SH-SY5Y (cell line): Measurements from ENCODE around the gene HADH.

ENCODE experiments used
- GATA2 ChIP-seq: IDR thresholded peaks from 2 replicates; pipeline ENCODE4 v1.6.1; 2011; ENCODE audit warnings: mild to moderate bottlenecking, low read depth, low read length
- GATA3 ChIP-seq: IDR thresholded peaks from 2 replicates; pipeline ENCODE4 v1.6.1; 2011; ENCODE audit warnings: low read depth, mild to moderate bottlenecking, low read length, moderate library complexity

- no peak for TF ChIP-seq GATA3
- no peak for TF ChIP-seq GATA2
Observed at GRCh38 chr4:108005807-108006206, 16.1 kb downstream of the HADH start.
